Muscle of leg (tissue), 11 donors: ENCODE results near the gene GCN1. TPM values are rescaled to one million over a fixed set of nuclear protein-coding genes. Genes with fewer than 3 reads are reported as not detected.
A peak's percentile ranks its signal among the peaks of the same experiment; 100 is the strongest.

Experiments
- DNase-seq: peaks from one replicate; pipeline ENCODE4 v3.0.0; 2013
- H3K27ac ChIP-seq: one replicate; pipeline ENCODE4 v1.5.1; 2013; ENCODE audit warnings: mild to moderate bottlenecking, low read length, control low read depth
- H3K27me3 ChIP-seq: one replicate; pipeline ENCODE4 v1.6.1; 2013; ENCODE audit warnings: low read length; ENCODE audit not compliant: control insufficient read depth, insufficient read depth
- H3K36me3 ChIP-seq: one replicate; pipeline ENCODE4 v1.6.1; 2013; ENCODE audit warnings: low read length; ENCODE audit not compliant: control insufficient read depth, insufficient read depth
- H3K4me1 ChIP-seq: one replicate; pipeline ENCODE4 v1.6.1; 2013; ENCODE audit warnings: low read length; ENCODE audit not compliant: control insufficient read depth, insufficient read depth
- H3K4me3 ChIP-seq: one replicate; pipeline ENCODE4 v1.5.1; 2013; ENCODE audit warnings: low read length, control low read depth
- H3K9me3 ChIP-seq: replicated peaks from 2 replicates; pipeline ENCODE4 v1.6.1; 2013; ENCODE audit warnings: low read depth, low read length; ENCODE audit not compliant: control insufficient read depth
- WGBS: methylation state at CpG from one replicate; pipeline ENCODE4 v1.1.5; 2013; ENCODE audit warnings: missing lambda C conversion rate; ENCODE audit not compliant: insufficient coverage; 5-methylcytosine and 5-hydroxymethylcytosine counted together
- polyA plus RNA-seq, 8 donors: library from polyadenylated mRNA; unstranded; fragments of 120-200 nt; gene quantifications; one replicate each; pipeline versions ENCODE4 v1.2.1 to v1.2.3, GENCODE V29; 2013; ENCODE audit warnings: inconsistent platforms in 1 of 8, low replicate concordance in 1 of 8; ENCODE audit not compliant: insufficient read length in 8 of 8, insufficient read depth in 1 of 8
- total RNA-seq: library from RNA; stranded (reverse); fragments of 120-200 nt; gene quantifications from one replicate; pipeline ENCODE4 v1.2.4, GENCODE V29; 2013

Gene GCN1
- total and polyA plus RNA-seq, 9 donors, result 34.9 to 50.6 (median 43.5) TPM

GRCh38 chr12:120229071-120229486, 34.6 kb upstream of the GCN1 start:
- WGBS, result 0% methylated on average over 1 of the region's 7 CpGs
- no peaks in the 10 kb centered on the region for H3K27me3 ChIP-seq
- DNase-seq, result peak; percentile 57
- H3K27ac ChIP-seq, result peak overlapping the region; percentile 97
- H3K9me3 ChIP-seq, result no peaks in the 10 kb centered on the region
- peaks cover 94% of the 10 kb centered on the region for H3K4me1 ChIP-seq
- no peak overlapping the region for H3K4me3 ChIP-seq
- peaks cover 8% of the 10 kb centered on the region for H3K36me3 ChIP-seq

DNA sequence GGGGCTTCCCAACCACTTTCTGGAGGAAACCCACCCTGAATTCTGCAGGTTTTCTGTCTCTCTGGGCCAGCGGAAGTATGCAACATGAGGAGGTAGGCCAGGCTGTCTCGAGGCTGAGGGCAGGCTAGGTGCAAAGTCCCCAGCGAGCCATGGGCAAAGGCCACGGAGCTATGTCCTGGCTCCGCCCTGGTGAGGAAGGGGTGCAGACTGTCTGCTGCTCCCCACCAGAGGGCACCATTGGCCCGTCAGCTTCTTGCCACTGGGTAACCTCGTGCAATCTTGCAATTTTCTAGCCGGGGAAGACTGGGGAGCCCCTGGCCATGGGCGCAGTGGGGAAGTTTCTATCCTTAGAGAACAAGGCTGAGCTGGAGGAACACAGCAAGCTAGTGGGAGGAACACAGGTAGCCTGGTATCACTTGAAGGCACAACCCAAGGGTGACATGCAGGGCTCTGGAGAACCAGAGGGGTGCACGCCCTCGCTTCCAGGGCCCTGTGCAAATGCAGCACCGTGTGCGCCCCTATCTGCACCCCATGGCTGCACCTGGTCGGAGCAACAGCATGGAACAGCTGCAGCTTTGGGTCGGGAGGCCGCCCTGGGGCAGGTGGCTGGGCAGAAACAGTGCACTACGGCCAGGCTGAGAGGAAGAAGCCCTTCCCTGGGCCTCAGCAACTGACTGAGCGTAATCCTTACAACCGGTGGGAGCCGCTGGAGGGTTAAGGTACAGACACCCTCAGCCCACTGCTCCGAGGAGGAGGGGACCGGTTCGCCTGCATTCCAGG, 34.0 kb upstream of the GCN1 start:
- Histone ChIP-seq H3K36me3 (peaks cover 14% of the 10 kb centered on the region), H3K4me1 (peaks cover 88% of the 10 kb centered on the region), H3K27ac (peak overlapping the region; percentile 97), H3K4me3 (no peak overlapping the region), H3K9me3 (no peaks in the 10 kb centered on the region), H3K27me3 (no peaks in the 10 kb centered on the region)
- peak; percentile 91 for DNase-seq
- WGBS, result 10% methylated on average over 21 of the region's 23 CpGs

GRCh38 chr12:120228041-120228290, 33.5 kb upstream of the GCN1 start:
- Histone ChIP-seq H3K9me3 (no peaks in the 10 kb centered on the region), H3K36me3 (peaks cover 17% of the 10 kb centered on the region), H3K27ac (peak overlapping the region; percentile 43), H3K4me3 (no peak overlapping the region), H3K4me1 (peaks cover 83% of the 10 kb centered on the region), H3K27me3 (no peaks in the 10 kb centered on the region)
- DNase-seq, result no peak
- 27% methylated on average over 3 of the region's 3 CpGs for WGBS

DNA sequence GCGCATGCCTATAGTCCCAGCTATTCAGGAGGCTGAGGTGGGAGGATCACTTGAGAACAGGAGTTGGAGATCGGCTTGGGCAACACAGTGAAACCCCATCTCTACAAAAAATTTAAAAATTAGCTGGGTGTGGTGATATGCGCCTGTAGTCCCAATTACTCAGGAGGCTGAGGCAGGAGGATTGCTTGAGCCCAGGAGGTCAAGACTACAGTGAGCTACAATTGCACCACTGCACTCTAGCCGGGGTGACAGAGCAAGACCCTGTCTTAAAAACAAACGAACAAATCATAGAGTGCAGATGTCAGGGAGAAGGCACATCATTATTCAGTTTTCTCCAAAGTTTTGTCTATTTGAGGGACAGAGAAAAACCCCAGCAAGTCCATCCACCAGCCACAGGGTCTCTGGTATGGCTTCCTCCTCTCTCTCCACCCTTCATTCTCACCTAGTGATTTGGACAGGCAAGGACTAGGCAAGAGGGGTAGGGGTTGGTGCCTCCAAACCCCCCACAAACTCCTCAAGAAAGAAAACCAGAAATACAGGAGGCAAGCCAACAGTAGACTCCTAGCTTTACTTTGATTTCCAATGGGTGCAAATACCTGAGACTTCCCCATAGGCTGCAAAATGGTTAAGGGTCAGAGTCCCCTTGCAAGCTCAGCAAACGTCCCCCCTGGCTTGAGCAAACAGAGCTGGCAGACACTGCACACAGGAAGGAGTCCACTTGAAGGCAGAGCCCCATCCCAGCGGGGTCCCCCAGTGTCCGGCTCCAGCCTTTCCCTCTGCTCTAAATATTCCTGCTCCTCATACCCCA, 32.9 kb upstream of the GCN1 start:
- H3K4me1 ChIP-seq, result peaks cover 77% of the 10 kb centered on the region
- H3K27me3 ChIP-seq, result no peaks in the 10 kb centered on the region
- H3K9me3 ChIP-seq, result no peaks in the 10 kb centered on the region
- peak overlapping the region; percentile 43 for H3K27ac ChIP-seq
- H3K36me3 ChIP-seq, result peaks cover 22% of the 10 kb centered on the region
- no peak for DNase-seq
- H3K4me3 ChIP-seq, result no peak overlapping the region
- 22% methylated on average over 3 of the region's 8 CpGs for WGBS

DNA sequence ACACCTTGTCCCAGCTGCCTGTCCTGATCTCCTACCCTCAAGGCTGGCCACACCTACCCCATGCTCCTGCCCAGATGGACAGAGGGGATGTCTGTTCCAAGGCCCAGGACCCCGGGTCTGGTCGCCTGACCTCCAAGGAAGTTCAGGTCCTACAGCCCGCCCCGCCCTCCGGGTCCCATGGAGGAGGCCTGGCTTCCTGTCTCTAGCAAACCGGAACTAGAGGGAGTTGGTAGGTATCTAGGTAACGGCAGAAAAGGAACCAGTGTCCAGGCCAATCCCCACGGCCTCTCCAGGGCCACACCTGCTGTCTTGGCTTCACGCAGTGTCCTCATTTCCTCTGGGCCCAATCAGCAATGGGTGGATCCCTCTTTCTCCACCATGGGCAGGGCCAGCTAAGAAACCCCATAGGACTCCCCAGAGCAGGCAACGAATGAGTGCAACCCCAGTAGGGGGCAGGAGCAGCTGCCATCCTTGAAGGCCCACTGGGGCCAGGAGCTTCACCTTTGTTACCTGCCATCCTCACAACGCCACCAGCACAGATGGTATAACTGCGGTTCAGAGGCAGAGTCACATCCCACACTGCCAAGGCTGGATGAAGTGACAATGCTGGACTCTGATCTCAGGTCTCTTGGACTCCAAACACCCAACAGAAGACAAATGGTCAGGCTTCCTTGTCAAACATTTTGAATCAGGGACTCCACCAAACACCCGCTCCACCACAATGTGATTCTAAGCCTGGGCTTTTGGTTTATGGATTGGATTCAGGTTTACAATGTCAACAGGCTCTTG, 31.5 kb upstream of the GCN1 start:
- H3K36me3 ChIP-seq, result peaks cover 36% of the 10 kb centered on the region
- no peak overlapping the region for H3K4me3 ChIP-seq
- 51% methylated on average over 6 of the region's 13 CpGs for WGBS
- no peak for DNase-seq
- H3K27me3 ChIP-seq, result no peaks in the 10 kb centered on the region
- H3K9me3 ChIP-seq, result no peaks in the 10 kb centered on the region
- H3K27ac ChIP-seq, result peak overlapping the region; percentile 8
- H3K4me1 ChIP-seq, result peaks cover 63% of the 10 kb centered on the region

DNA sequence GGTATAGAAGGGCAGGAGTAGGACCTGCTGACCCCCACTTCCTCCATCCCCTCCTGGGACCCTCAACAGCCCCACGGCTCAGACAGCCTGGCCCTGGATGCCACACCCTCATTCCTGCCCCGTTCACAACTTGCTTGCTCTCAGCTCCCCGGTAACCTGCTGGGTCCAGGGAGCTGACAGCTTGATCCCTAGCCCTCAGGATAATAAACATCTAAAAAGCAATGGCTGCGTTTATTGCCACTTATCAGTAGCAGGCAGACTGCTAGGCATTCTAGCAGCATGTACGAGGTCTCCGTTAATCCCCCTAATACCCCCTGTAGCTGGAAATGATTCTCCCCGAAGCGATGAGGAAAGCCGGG, 30.7 kb upstream of the GCN1 start:
- H3K4me1 ChIP-seq, result peaks cover 55% of the 10 kb centered on the region
- H3K27ac ChIP-seq, result peak overlapping the region; percentile 8
- 34% methylated on average over 9 of the region's 9 CpGs for WGBS
- no peak for DNase-seq
- H3K9me3 ChIP-seq, result no peaks in the 10 kb centered on the region
- H3K4me3 ChIP-seq, result no peak overlapping the region
- H3K27me3 ChIP-seq, result no peaks in the 10 kb centered on the region
- H3K36me3 ChIP-seq, result peaks cover 45% of the 10 kb centered on the region

DNA sequence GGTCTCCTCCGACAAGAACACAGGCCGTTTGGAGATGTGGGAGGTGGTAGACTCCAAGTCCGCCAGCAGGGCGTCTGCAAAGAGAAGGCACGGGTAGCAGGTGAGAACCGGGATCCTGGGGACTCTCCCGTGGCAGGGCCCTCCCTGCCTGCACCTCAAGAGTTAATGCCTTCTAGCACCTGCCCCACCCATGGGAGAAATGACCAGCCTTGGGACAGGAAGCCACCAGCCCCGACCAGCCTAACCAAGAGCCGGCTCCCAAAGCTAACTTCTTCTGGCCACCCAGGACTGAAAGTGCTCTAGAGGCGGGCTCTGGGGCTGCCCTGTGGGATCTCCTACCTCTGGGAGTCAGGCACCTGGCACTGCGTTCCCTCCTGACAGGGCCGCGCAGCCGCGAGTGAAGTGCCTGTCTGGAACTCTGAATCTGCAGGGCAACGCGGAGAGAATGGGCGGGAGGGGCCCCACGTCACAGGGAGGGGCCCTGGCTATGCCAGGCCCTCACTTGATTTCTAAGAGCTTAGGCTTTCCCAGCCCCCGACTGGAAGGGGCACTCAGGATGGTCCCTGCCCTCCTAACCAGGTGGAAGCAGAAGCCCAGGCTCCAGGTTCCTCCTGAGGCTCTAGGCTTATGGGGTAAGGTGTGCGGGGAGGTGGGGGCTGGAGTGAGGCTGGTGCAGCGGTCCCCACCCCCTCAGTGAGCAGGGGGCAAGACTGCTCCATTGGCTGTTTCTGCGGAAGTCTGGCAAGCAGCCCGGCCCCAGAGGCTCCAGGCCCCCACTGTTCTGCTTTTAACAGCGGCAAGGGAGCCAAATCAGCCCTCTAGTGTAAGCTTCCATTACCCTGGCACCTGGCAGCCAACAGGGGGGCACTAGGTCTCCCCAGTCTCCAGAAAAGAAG, 30.0 kb upstream of the GCN1 start:
- peaks cover 51% of the 10 kb centered on the region for H3K36me3 ChIP-seq
- WGBS, result 42% methylated on average over 20 of the region's 25 CpGs
- H3K4me3 ChIP-seq, result no peak overlapping the region
- H3K27me3 ChIP-seq, result no peaks in the 10 kb centered on the region
- H3K4me1 ChIP-seq, result peaks cover 48% of the 10 kb centered on the region
- no peaks in the 10 kb centered on the region for H3K9me3 ChIP-seq
- DNase-seq, result no peak
- H3K27ac ChIP-seq, result peak overlapping the region; percentile 8

DNA sequence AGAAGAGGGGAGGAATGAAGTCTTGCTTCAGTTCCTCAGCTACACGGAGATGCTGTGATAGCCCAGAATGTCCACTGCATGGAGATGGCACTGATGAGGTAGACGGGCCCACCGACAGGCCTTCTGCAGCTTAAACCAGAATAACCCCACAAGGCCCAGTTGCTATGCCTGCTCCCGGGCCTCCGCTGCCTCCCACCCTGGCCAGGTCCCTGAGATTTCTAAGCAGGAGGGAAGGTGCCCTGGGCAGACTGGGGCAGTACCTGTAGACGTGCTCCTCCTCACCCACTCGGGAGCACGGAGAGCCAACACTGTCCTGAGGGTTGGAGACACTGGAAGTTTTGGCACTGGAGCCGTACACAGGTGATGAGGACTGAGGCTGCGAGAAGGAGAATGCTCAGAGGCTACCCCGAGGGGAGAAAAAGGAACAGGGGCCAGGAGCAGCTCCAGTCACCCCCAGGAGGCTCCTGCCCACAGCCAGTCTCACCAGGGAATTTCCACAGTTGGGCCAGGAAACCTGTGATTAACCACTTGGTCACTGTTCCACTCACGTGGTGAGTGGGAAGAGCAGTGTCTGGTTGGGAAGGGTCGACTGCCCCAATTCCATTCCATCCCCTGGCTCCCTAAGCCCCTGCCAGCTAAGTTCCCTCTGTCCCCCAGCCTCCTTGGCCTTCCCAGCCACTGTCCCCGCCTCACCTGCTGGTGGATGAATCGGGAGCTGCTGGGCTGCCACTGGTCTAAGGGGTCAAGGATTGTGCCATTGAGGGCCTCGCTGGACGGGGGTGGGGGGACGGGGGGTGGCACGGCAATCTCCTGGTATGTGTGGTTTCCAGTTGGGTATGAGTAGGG, 29.2 kb upstream of the GCN1 start:
- Histone ChIP-seq H3K4me3 (no peak overlapping the region), H3K27me3 (no peaks in the 10 kb centered on the region), H3K27ac (no peak overlapping the region), H3K36me3 (peaks cover 60% of the 10 kb centered on the region), H3K9me3 (no peaks in the 10 kb centered on the region), H3K4me1 (peaks cover 40% of the 10 kb centered on the region)
- WGBS, result 91% methylated on average over 12 of the region's 19 CpGs
- no peak for DNase-seq

DNA sequence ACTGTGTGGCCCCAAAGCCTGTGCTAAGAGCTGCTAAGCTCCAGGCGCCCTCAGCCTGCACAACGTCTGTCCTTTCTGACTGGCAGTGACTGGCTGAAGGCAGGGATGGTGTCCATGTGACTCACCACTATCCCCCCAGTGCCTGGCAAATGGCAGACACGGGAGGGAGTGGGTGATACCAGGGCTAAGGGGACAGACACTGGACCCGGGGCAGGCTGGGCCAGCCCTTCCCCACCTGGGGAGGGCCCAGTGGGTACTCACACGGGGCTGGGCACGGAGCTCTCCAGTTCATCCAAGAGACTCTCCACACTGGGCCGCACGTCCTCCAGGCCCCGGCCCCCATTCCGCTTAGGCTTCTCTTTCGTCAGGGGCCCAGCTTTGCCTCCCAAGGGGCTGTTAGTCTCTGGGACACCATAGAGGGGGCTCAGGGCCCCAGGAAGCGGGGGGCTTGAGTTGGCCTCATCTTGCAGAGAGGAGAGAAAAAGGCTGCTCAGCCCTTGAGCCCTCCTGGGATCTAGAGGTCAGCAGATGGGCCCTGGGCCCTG, 27.8 kb upstream of the GCN1 start:
- no peak overlapping the region for H3K4me3 ChIP-seq
- H3K4me1 ChIP-seq, result peaks cover 27% of the 10 kb centered on the region
- H3K27me3 ChIP-seq, result no peaks in the 10 kb centered on the region
- H3K36me3 ChIP-seq, result peaks cover 69% of the 10 kb centered on the region
- 93% methylated on average over 8 of the region's 12 CpGs for WGBS
- H3K27ac ChIP-seq, result no peak overlapping the region
- H3K9me3 ChIP-seq, result no peaks in the 10 kb centered on the region
- no peak for DNase-seq
